Hepatocyte (in vitro differentiated cells): ENCODE measurements around the gene TXNDC17.

Experiments used
- EZH2 ChIP-seq: fragments of 200-600 bp; sonication (generic); IDR thresholded peaks from 2 replicates; pipeline ENCODE4 v1.6.1; 2016; ENCODE audit warnings: antibody characterized with exemption, mild to moderate bottlenecking, borderline replicate concordance
- EZH2phosphoT487 ChIP-seq: fragments of 200-600 bp; sonication (generic); IDR thresholded peaks from one replicate; pipeline ENCODE4 v1.6.1; 2018; ENCODE audit warnings: antibody characterized with exemption, mild to moderate bottlenecking, low read depth, moderate library complexity; ENCODE audit not compliant: unreplicated experiment, severe bottlenecking
- TF ChIP-seq, protein P1 (sequence below): fragments of 200-600 bp; sonication (generic); IDR thresholded peaks from 2 replicates; pipeline ENCODE4 v1.5.1; 2016; ENCODE audit warnings: antibody characterized with exemption, mild to moderate bottlenecking; ENCODE audit not compliant: poor library complexity

DNA sequence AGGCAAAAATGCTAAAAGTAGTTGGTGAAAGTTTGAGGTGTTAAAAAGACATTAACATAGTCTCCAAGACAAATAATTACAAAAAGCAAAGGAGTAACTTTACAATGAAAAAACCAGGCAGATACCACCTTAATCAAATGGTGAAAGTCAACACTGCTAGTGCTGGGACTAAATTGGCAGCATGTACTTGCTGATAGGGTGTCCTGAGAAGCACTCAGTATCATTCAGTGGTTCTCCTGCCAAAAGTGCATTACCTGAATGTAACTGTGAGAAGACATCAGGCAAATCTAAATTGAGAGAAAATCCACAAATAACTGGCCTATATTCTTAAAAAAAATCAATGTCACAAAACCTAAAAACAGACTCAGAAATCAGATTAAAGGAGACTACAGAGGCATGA is 8.3 kb upstream of the TXNDC17 start:
- TF ChIP-seq, protein P1, sequence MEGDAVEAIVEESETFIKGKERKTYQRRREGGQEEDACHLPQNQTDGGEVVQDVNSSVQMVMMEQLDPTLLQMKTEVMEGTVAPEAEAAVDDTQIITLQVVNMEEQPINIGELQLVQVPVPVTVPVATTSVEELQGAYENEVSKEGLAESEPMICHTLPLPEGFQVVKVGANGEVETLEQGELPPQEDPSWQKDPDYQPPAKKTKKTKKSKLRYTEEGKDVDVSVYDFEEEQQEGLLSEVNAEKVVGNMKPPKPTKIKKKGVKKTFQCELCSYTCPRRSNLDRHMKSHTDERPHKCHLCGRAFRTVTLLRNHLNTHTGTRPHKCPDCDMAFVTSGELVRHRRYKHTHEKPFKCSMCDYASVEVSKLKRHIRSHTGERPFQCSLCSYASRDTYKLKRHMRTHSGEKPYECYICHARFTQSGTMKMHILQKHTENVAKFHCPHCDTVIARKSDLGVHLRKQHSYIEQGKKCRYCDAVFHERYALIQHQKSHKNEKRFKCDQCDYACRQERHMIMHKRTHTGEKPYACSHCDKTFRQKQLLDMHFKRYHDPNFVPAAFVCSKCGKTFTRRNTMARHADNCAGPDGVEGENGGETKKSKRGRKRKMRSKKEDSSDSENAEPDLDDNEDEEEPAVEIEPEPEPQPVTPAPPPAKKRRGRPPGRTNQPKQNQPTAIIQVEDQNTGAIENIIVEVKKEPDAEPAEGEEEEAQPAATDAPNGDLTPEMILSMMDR = no peak
- TF ChIP-seq EZH2 (no peak), EZH2phosphoT487 (no peak)
